GM10847 (cell line): ENCODE data around the gene COTL1.

ENCODE experiments used
- POLR2A ChIP-seq: IDR thresholded peaks from 2 replicates; pipeline ENCODE4 v1.6.1; 2011; ENCODE audit not compliant: insufficient read length; ENCODE audit errors: extremely low read depth

COTL1 gene

GRCh38 chr16:84630446-84631152 is 12.7 kb upstream of the COTL1 start:
- TF ChIP-seq POLR2A = no peak

- no peak for TF ChIP-seq POLR2A
Observed at GRCh38 chr16:84630009-84630408, 12.1 kb upstream of the COTL1 start.

- TF ChIP-seq POLR2A = no peak
Observed at GRCh38 chr16:84629580-84629979, 11.7 kb upstream of the COTL1 start.

- no peak for TF ChIP-seq POLR2A
Observed at GRCh38 chr16:84628226-84628731, 10.4 kb upstream of the COTL1 start.

GRCh38 chr16:84625556-84625955 is 7.7 kb upstream of the COTL1 start:
- TF ChIP-seq POLR2A = no peak

GRCh38 chr16:84618581-84619460 is 943 bp upstream of the COTL1 start:
- TF ChIP-seq POLR2A = no peak

GRCh38 chr16:84617041-84617790 is 662 bp downstream of the COTL1 start:
- TF ChIP-seq POLR2A = no peak

- no peak for TF ChIP-seq POLR2A
Observed at GRCh38 chr16:84616515-84616914, 1.4 kb downstream of the COTL1 start.

- TF ChIP-seq POLR2A = no peak
Observed at GRCh38 chr16:84614968-84615813, 2.7 kb downstream of the COTL1 start.

GRCh38 chr16:84614623-84614967 is 3.3 kb downstream of the COTL1 start:
- no peak for TF ChIP-seq POLR2A

- TF ChIP-seq POLR2A = no peak
Observed at GRCh38 chr16:84614073-84614459, 3.8 kb downstream of the COTL1 start.

- no peak for TF ChIP-seq POLR2A
Observed at GRCh38 chr16:84613408-84614072, 4.3 kb downstream of the COTL1 start.

GRCh38 chr16:84612686-84613085 is 5.2 kb downstream of the COTL1 start:
- TF ChIP-seq POLR2A = no peak

- TF ChIP-seq POLR2A = no peak
Observed at GRCh38 chr16:84611041-84611440, 6.8 kb downstream of the COTL1 start.

- no peak for TF ChIP-seq POLR2A
Observed at GRCh38 chr16:84610376-84610775, 7.5 kb downstream of the COTL1 start.
